ENCODE results near the gene NAV3.

- TF ChIP-seq CTCF (IDR thresholded peaks at IDR 0.05; ENCODE audit: low read depth, low read length, poor library complexity, severe bottlenecking): no peak
- no peak for TF ChIP-seq EZH2phosphoT487 (IDR thresholded peaks at IDR 0.05; ENCODE audit: borderline replicate concordance, low read length)
Measured at GRCh38 chr12:77895699-77896098, 65.0 kb downstream of the NAV3 start.
